Stimulated activated CD8-positive, alpha-beta memory T cell treated with anti-CD3 and anti-CD28 coated beads, Interleukin-7, amount 100 ng/mL, for 48 hours (primary cell): Measurements from ENCODE around the gene P3H1.
"Not testable (repeated sequence)": the region's sequence is repeated elsewhere in the genome, so short reads cannot be mapped to it uniquely, and the experiment has no call there.

Source experiments
- DNase-seq, 2 donors: peaks; one replicate each; pipeline ENCODE4 v3.0.0-alpha.2; 2020; ENCODE audit warnings: low read depth in 1 of 2; ENCODE audit errors: extremely low read depth in 1 of 2

The P3H1 gene

GRCh38 chr1:42766741-42767509, at the start of gene P3H1, which contains the start of gene C1orf50:
Gene P3H1 (minus strand): TSS chr1:42767028. CDS start chr1:42766971, 57 bp downstream.
Gene C1orf50 (plus strand): TSS chr1:42767249. CDS start chr1:42767312, 63 bp downstream.
- peak; percentile 99 to 100 for DNase-seq

- peak in 1 of 2 donors; percentile 5 for DNase-seq
These were observed 49.2 kb upstream of the P3H1 start for GRCh38 chr1:42815941-42816584.

GRCh38 chr1:42814815-42815214, 48.0 kb upstream of the P3H1 start:
- not testable (repeated sequence) for DNase-seq

GRCh38 chr1:42807056-42807668, 40.3 kb upstream of the P3H1 start:
- DNase-seq, result no peak

GRCh38 chr1:42806593-42806992, 39.8 kb upstream of the P3H1 start:
- DNase-seq, result no peak

GRCh38 chr1:42806171-42806570, 39.3 kb upstream of the P3H1 start:
- no peak for DNase-seq

- DNase-seq, result no peak
These were observed 35.1 kb upstream of the P3H1 start for GRCh38 chr1:42801832-42802473.

- DNase-seq, result no peak
These were observed 31.2 kb upstream of the P3H1 start for GRCh38 chr1:42797979-42798378.

- no peak for DNase-seq
These were observed 30.6 kb upstream of the P3H1 start for GRCh38 chr1:42797414-42797813.

GRCh38 chr1:42793824-42794223, 27.0 kb upstream of the P3H1 start:
- DNase-seq, result no peak

- no peak for DNase-seq
These were observed 21.2 kb upstream of the P3H1 start for GRCh38 chr1:42788021-42788420.

GRCh38 chr1:42786097-42786496, 19.3 kb upstream of the P3H1 start:
- no peak for DNase-seq

GRCh38 chr1:42784946-42785693, 18.3 kb upstream of the P3H1 start, which contains the start of gene TMEM269:
Gene TMEM269 (plus strand): TSS chr1:42784991. CDS start chr1:42789894, 4,903 bp downstream.
- peak; percentile 9 to 18 for DNase-seq

- no peak for DNase-seq
These were observed 17.7 kb upstream of the P3H1 start for GRCh38 chr1:42784547-42784945.

- DNase-seq, result no peak
These were observed 16.3 kb upstream of the P3H1 start for GRCh38 chr1:42783092-42783491.

- no peak for DNase-seq
These were observed 13.3 kb upstream of the P3H1 start for GRCh38 chr1:42780176-42780575.

GRCh38 chr1:42779725-42780124, 12.9 kb upstream of the P3H1 start:
- DNase-seq, result no peak

- no peak for DNase-seq
These were observed 11.0 kb upstream of the P3H1 start for GRCh38 chr1:42777852-42778251.

GRCh38 chr1:42776502-42776901, 9.7 kb upstream of the P3H1 start:
- no peak for DNase-seq

- no peak for DNase-seq
These were observed 8.2 kb upstream of the P3H1 start for GRCh38 chr1:42774928-42775526.
